Mesodermal cell (in vitro differentiated cells): ENCODE results near the gene GRK6.
"Not testable (repeated sequence)": the region's sequence is repeated elsewhere in the genome, so short reads cannot be mapped to it uniquely, and the experiment has no call there.

Source experiments
- H3K27ac ChIP-seq: 2 replicates; pipeline ENCODE4 v1.7.0; 2013; ENCODE audit warnings: mild to moderate bottlenecking, low read depth, low read length, moderate library complexity; ENCODE audit not compliant: severe bottlenecking
- H3K36me3 ChIP-seq: 2 replicates; pipeline ENCODE4 v1.7.1; 2013; ENCODE audit warnings: mild to moderate bottlenecking, low read length, moderate library complexity; ENCODE audit not compliant: control insufficient read depth, insufficient read depth
- H3K4me1 ChIP-seq: one replicate; pipeline ENCODE4 v1.7.1; 2013; ENCODE audit warnings: mild to moderate bottlenecking, low read length; ENCODE audit not compliant: insufficient read depth, control insufficient read depth, poor library complexity, severe bottlenecking
- H3K4me3 ChIP-seq: 2 replicates; pipeline ENCODE4 v1.7.0; 2013; ENCODE audit warnings: low read length, control low read depth, mild to moderate bottlenecking; ENCODE audit not compliant: insufficient read depth, poor library complexity, severe bottlenecking; ENCODE audit errors: extremely low read depth
- H3K9me3 ChIP-seq: 2 replicates; pipeline ENCODE4 v1.7.1; 2013; ENCODE audit warnings: mild to moderate bottlenecking, low read length, moderate library complexity; ENCODE audit not compliant: control insufficient read depth
- WGBS, 2 experiments: methylation state at CpG; one replicate each; pipeline ENCODE4 v1.1.5; 2013; ENCODE audit warnings: missing lambda C conversion rate in 2 of 2; ENCODE audit not compliant: insufficient coverage in 2 of 2; 5-methylcytosine and 5-hydroxymethylcytosine counted together

Gene GRK6

DNA sequence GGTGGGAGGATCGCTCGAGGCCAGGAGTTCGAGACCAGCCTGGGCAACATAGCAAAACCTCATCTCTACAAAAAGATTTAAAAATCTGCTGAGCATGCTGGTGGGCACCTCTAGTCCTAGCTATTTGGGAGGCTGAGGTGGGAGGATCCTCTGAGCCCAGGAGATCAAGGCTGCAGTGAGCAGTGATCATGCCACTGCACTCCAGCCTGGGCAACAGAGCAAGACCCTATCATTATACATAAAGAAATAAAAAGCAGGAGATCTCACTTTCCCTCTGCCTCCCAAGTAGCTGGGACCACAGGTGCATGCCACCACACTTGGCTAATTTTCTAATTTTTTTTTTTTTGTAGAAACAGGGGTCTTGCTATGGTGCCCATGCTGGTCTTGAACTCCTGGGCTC is 59.3 kb downstream of the GRK6 start:
- not testable (repeated sequence) for H3K4me1 ChIP-seq, H3K9me3 ChIP-seq, H3K27ac ChIP-seq, H3K4me3 ChIP-seq
- H3K36me3 ChIP-seq, result peaks cover 90% of the 10 kb centered on the region
- WGBS, 2 experiments, result 94 to 100% methylated on average over 1 to 3 of the region's 3 CpGs

DNA sequence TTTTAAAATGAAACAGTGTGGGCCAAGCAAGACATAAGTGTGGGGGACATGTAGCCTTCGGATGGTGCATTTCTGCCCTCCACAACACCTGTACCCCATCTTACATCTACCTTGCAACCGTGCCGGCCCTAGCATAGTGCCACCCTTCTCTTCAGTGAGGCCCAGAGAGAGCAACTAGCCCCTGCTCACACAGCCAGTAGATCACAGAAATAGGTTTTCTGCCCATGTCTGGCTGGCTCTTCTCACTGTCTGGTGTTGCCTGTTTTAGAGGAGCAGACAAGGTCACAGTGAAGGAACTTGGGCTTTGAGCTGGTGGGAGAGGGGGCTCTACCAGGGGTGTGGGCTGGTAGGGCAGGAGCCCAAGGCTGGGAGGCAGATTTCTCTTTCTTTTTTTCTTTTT is 59.8 kb downstream of the GRK6 start:
- Histone ChIP-seq H3K36me3 (peaks cover 95% of the 10 kb centered on the region), H3K4me1 (peaks cover 9% of the 10 kb centered on the region), H3K4me3 (no peak overlapping the region), H3K27ac (no peak overlapping the region), H3K9me3 (no peaks in the 10 kb centered on the region)
- 91 to 100% methylated on average over 2 to 3 of the region's 3 CpGs for WGBS, 2 experiments

DNA sequence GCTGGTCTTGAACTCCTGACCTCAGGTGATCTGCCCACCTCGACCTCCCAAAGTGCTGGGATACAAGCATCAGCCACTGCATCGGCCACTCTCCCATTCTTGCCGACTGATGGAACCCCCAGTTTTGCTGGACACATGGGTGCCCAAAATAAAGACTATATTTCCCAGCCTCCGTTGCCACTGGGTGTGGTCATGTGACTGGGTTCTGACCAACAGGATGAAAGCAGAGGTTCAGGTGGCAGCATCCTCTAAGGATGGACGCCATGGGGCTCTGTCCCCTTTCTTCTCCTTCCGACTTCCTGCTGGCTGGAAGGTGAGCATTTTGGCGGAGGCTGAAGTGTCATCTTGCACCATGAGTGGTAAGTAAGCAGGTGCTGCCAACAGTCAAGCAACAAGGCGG is 60.7 kb downstream of the GRK6 start:
- H3K4me1 ChIP-seq, result peaks cover 11% of the 10 kb centered on the region
- H3K9me3 ChIP-seq, result no peaks in the 10 kb centered on the region
- H3K36me3 ChIP-seq, result peaks cover 89% of the 10 kb centered on the region
- WGBS, 2 experiments, result 93 to 95% methylated on average over 5 of the region's 8 CpGs
- no peak overlapping the region for H3K27ac ChIP-seq
- H3K4me3 ChIP-seq, result no peak overlapping the region

DNA sequence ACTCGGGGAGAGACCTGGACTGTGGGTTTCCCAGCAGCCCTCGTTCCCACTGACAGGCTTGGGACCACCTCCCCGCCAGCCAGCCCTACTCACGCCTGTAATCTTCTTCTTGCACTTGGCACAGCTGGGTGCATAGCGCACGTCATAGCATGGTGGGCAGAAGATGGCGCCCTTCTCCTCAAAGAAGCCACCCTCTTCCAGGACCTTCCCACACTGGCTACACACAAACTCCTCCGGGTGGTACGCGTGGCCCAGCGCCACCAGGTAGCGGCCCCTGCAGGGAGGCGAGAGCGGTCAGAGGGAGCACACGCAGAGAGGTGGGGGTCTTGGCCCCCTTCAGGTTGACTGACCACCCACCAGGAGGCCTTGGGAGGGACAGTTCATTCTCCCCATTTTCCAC is 61.5 kb downstream of the GRK6 start:
- Histone ChIP-seq H3K4me1 (peaks cover 16% of the 10 kb centered on the region), H3K27ac (no peak overlapping the region), H3K36me3 (peaks cover 89% of the 10 kb centered on the region), H3K9me3 (no peaks in the 10 kb centered on the region), H3K4me3 (no peak overlapping the region)
- WGBS, 2 experiments, result 98 to 99% methylated on average over 14 to 15 of the region's 15 CpGs

DNA sequence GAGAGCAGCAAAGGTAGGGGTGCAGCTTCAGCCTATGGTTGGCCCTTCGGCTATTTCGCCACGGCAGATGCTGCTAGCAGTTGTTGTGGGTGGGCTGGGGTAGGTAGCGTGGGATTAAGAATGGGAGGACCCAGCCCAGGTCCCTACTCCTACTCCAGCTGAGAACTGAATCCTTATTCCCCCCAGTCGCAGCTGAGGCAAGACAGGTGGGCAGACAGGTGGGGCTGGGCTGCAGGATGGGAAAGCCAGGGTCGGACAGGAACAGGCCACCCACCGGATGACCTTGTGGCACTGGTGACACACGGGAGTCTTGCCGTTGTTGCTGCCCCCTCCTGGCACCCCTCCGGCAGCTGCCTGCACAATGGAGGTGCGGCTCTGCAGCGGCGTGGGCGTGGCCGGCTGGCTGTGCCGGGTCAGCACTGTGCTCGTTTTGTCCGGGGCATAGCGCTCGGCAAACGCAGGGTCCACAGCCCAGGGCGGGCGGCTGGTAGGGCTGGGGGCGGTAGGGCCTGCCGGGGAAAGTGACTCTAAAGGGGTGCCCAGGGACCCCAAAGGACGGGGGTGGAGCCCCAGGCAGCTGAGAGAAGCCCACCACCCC is 62.7 kb downstream of the GRK6 start:
- peaks cover 89% of the 10 kb centered on the region for H3K36me3 ChIP-seq
- no peak overlapping the region for H3K27ac ChIP-seq
- no peaks in the 10 kb centered on the region for H3K9me3 ChIP-seq
- peaks cover 29% of the 10 kb centered on the region for H3K4me1 ChIP-seq
- no peak overlapping the region for H3K4me3 ChIP-seq
- WGBS, 2 experiments, result 88 to 90% methylated on average over 19 to 21 of the region's 26 CpGs

DNA sequence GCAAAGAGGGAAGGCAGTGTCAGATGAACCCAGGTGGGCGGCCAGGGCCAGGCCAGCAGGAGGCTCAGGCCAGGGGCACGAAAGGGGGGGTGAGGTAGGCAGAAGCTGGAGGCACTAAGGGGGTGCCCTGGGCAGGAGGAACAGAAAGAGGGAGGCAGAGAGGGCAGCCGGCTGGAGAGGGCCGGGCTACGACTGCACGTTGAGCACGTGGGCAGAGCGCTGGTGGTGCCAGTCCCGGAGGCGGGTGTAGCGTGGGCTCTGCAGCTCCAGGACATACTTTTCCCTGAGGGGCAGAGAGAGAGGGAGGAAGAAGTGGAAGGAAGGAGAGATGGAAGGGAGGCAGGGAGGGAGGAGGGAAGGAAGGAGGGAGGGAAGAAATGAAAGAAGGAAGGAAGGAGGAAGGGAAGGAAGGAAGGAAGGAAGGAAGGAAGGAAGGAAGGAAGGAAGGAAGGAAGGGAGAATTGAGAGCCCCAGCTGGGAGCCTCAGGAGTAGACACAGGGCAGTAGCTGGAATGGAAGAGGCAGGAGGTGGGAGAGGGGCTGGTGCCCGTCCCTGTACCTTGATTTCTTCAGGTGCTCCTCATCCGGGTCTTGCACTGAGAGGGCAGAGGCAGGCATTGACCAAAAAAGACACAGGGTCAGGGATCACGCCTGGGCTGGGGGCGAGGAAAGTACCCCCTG is 64.0 kb downstream of the GRK6 start:
- Histone ChIP-seq H3K4me1 (peaks cover 41% of the 10 kb centered on the region), H3K36me3 (peaks cover 82% of the 10 kb centered on the region), H3K4me3 (no peak overlapping the region), H3K27ac (no peak overlapping the region), H3K9me3 (no peaks in the 10 kb centered on the region)
- WGBS, 2 experiments, result 93 to 95% methylated on average over 9 to 15 of the region's 15 CpGs

DNA sequence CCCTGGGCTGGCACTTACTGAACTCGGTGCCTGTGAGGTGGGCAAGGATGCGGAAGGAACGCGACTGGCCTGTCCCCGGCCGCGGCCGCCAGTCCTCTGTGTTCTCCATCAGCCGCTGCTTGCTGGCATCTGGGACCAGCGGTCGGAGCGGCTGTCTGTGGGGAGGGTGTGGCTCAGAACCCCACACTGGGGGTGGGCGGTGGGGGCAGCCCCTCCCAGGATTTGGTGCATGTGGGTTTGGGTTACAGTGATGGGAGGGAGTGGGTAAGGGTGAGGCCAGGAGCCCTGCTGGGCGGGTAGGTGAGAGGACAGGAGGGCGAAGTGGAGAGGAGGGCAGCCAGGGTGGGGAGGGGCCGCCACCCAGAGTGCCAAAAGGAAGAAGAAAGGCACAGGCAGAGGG is 64.5 kb downstream of the GRK6 start:
- peaks cover 82% of the 10 kb centered on the region for H3K36me3 ChIP-seq
- no peak overlapping the region for H3K4me3 ChIP-seq
- no peak overlapping the region for H3K27ac ChIP-seq
- H3K4me1 ChIP-seq, result peaks cover 46% of the 10 kb centered on the region
- WGBS, 2 experiments, result 88 to 98% methylated on average over 5 to 16 of the region's 16 CpGs
- no peaks in the 10 kb centered on the region for H3K9me3 ChIP-seq

DNA sequence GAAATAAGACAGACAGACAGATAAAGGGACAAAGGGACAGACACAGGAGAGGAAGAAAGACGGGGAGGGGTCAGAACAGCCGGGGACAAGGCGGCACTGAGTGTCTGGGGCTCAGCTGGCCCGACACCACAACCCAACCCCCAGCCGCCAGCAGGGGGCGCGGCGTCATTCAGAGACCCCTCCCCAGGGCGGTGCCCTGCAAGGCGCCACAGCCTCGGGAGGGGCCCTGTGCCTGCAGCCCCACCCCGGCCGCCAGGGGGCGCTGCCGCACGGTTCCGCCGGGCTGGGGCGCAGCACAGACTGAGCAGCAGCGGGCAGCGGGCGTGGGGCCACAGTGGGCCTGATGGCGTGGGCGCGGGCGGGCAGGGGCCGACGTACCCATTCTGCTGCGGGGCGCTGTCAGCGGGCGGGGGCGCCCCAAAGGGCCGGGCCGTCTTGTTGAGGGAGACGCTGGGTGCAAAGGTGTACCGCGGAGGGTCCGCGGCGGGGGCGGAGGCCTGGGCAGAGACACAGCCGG is 65.0 kb downstream of the GRK6 start:
- Histone ChIP-seq H3K27ac (no peak overlapping the region), H3K9me3 (no peaks in the 10 kb centered on the region), H3K36me3 (peaks cover 80% of the 10 kb centered on the region), H3K4me3 (no peak overlapping the region), H3K4me1 (peaks cover 46% of the 10 kb centered on the region)
- 23 to 33% methylated on average over 11 to 28 of the region's 43 CpGs for WGBS, 2 experiments

DNA sequence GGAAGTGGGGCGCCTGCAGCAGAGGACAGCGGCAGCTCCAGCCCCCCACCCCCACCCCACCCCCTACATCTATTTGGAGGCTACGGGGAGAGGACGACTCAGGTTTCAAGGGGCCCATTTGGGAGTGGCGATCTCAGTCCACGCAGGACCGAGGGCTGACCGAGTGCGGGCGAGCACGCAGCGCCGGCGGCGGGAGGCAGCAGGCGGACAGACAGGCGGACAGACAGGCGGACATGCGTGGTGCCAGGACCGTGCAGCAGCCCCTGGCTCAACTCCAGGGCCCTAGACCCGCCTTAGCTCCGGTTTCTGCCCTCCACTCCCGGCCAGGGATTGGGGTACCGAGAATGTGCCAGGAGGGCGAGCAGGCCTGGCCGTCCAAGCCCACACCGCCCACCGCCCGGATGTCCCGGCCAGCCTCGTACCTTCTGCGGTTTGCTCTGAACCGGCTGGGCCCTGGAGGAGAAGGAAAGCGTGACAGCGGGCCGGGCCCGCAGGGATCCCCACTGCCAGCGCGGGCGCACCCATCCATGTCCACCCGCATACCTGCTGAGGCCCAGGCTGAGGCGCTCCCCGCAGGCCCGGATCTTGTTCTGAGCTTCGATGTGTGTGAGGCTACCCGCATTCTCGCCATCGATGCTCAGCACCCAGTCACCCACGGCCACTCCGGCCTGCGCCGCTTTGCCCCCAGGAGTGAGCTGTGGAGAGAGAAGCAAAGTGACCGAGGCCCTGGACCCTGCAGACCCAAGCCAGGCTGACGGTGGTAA is 65.7 kb downstream of the GRK6 start:
- Histone ChIP-seq H3K27ac (no peak overlapping the region), H3K4me1 (peaks cover 46% of the 10 kb centered on the region), H3K4me3 (no peak overlapping the region), H3K36me3 (peaks cover 76% of the 10 kb centered on the region), H3K9me3 (no peaks in the 10 kb centered on the region)
- WGBS, 2 experiments, result 95 to 96% methylated on average over 36 to 51 of the region's 54 CpGs
